ENCODE measurements around the gene MOBP. TPM values are rescaled to one million over a fixed set of nuclear protein-coding genes. Genes with fewer than 3 reads are reported as not detected.

Gene MOBP
- total and polyA plus RNA-seq, 2 of the 8 experiments (the other 6 are each of a cell fraction or from before 2014, with no cell fraction given) = 0.06 to 0.50 TPM

DNA sequence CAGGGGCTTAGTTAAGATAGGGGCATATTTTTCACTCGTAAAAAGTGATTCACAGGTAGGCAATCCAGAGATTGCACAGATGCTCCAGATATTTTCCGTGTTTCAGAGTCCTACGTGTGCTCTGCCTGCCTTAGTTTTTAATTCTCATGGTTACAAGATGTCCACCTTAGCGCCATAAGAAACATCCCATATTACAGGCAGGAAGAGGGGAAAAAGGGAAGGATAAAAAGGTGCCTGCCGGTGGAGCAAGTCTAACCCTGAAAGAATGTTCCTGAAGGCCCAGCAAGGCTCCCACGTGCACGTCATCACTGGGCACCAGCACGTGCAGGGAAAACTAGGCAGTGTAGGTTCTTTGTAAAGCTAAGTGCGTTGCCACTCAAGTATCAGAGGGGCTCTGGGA lies 10.1 kb upstream of the MOBP start:
- H2BK5ac ChIP-seq (ENCODE audit: low read depth, low read length) = no peak overlapping the region
- H3K4ac ChIP-seq (replicated peaks; ENCODE audit: insufficient read length, low read depth, low read length) = no peak overlapping the region
- H3K23ac ChIP-seq (ENCODE audit: insufficient read length) = no peak overlapping the region
- no peak overlapping the region for H4K91ac ChIP-seq (replicated peaks; ENCODE audit: insufficient read length, low read length)
- no peak overlapping the region for H3K27ac ChIP-seq (ENCODE audit: low read depth, low read length)
- H4K8ac ChIP-seq (ENCODE audit: extremely low read depth, insufficient read depth, low read length) = no peak overlapping the region
- H3K9me3 ChIP-seq (ENCODE audit: insufficient read depth in 2 of 2, low read depth in 1 of 2, low read length in 1 of 2) = no peaks in the 10 kb centered on the region
- FAIRE-seq (no peak), DNase-seq (ENCODE audit: low read depth in 1 of 2, low spot score in 2 of 2) (no peak)
- no peaks in the 10 kb centered on the region for H3K79me1 ChIP-seq (ENCODE audit: low read depth, low read length)
- no peak overlapping the region for H3K4me3 ChIP-seq (ENCODE audit: extremely low read depth in 1 of 4, insufficient read depth in 2 of 4, low read depth in 3 of 4, low read length in 4 of 4)
- no peaks in the 10 kb centered on the region for H3K27me3 ChIP-seq (replicated peaks in 1 of 4; ENCODE audit: control insufficient read depth in 3 of 4, extremely low read depth in 1 of 4, insufficient read depth in 3 of 4, low read length in 3 of 4)
- no peak overlapping the region for H2BK120ac ChIP-seq (replicated peaks; ENCODE audit: low read depth, low read length)
- H4K5ac ChIP-seq (ENCODE audit: insufficient read length, low read depth, low read length) = no peak overlapping the region
- H2BK12ac ChIP-seq (ENCODE audit: low read depth, low read length) = no peak overlapping the region
- no peak overlapping the region for H2AK5ac ChIP-seq (ENCODE audit: low read depth, low read length)
- H3K9ac ChIP-seq (replicated peaks in 1 of 4; ENCODE audit: extremely low read depth in 1 of 4, low read depth in 3 of 4, low read length in 3 of 4) = no peak overlapping the region
- H3K4me2 ChIP-seq (ENCODE audit: insufficient read depth in 1 of 2, low read depth in 2 of 2, low read length in 2 of 2) = no peak overlapping the region
- H3K56ac ChIP-seq (replicated peaks; ENCODE audit: insufficient read length, low read depth, low read length) = no peak overlapping the region
- H3K36me3 ChIP-seq (ENCODE audit: control insufficient read depth in 2 of 4, insufficient read depth in 4 of 4, low read length in 3 of 4) = no peaks in the 10 kb centered on the region
- H3K18ac ChIP-seq (ENCODE audit: extremely low read depth, low read length) = no peak overlapping the region
- H2AFZ ChIP-seq (ENCODE audit: low read length) = no peak overlapping the region
- TF ChIP-seq PHF8 (conservative IDR thresholded peaks at IDR 0.05; ENCODE audit: low read depth, low read length) (no peak), KDM4A (IDR thresholded peaks at IDR 0.05; ENCODE audit: low read depth, low read length, severe bottlenecking) (no peak), CHD1 (IDR thresholded peaks at IDR 0.05; ENCODE audit: low read depth, low read length) (no peak), RAD21 (IDR thresholded peaks at IDR 0.05 in 1 of 2, conservative IDR thresholded peaks at IDR 0.05 in 1 of 2; ENCODE audit: low read depth in 2 of 2, low read length in 2 of 2) (no peak), BCL11A (IDR thresholded peaks at IDR 0.05; ENCODE audit: low read depth in 2 of 2, low read length in 2 of 2) (no peak), CTBP2 (IDR thresholded peaks at IDR 0.05; ENCODE audit: borderline replicate concordance, insufficient read depth, insufficient read length, low read length) (no peak), NRF1 (IDR thresholded peaks at IDR 0.05; ENCODE audit: low read depth, low read length) (no peak), BACH1 (IDR thresholded peaks at IDR 0.05; ENCODE audit: low read length) (no peak), FOSL1 (IDR thresholded peaks at IDR 0.05; ENCODE audit: insufficient read depth, low read depth, low read length) (no peak), CREB1 (IDR thresholded peaks at IDR 0.05) (no peak), CHD2 (IDR thresholded peaks at IDR 0.05; ENCODE audit: low read length) (no peak), RFX5 (IDR thresholded peaks at IDR 0.05; ENCODE audit: borderline replicate concordance, low read depth, low read length) (no peak), TAF7 (optimal IDR thresholded peaks at IDR 0.05; ENCODE audit: borderline replicate concordance, low read depth, low read length) (no peak), KDM1A (IDR thresholded peaks at IDR 0.05; ENCODE audit: borderline replicate concordance, low read length) (no peak), POLR2A (IDR thresholded peaks at IDR 0.05; ENCODE audit: control extremely low read depth in 1 of 2, low read depth in 2 of 2, low read length in 2 of 2) (no peak)
- H2BK15ac ChIP-seq (ENCODE audit: low read length) = no peak overlapping the region
- ChIA-PET POLR2A (ENCODE audit: partially characterized antibody) (interaction anchor here (2.4 kb wide), 1 partner anchor 51 kb away, joined by 7 read pairs; the partner anchor contains the start of gene RPSA), CTCF (ENCODE audit: partially characterized antibody) (interaction anchor here (3.3 kb wide), 1 partner anchor 9 kb away, joined by 24 read pairs; no protein-coding TSS in a partner anchor)
- no peaks in the 10 kb centered on the region for H3K79me2 ChIP-seq (ENCODE audit: control insufficient read depth in 1 of 2, insufficient read depth in 2 of 2, low read length in 2 of 2)
- no peaks in the 10 kb centered on the region for H3K23me2 ChIP-seq (ENCODE audit: low read depth, low read length)
- H2BK20ac ChIP-seq (ENCODE audit: low read length) = no peak overlapping the region
- H3K14ac ChIP-seq (ENCODE audit: insufficient read length) = no peak overlapping the region
- 92% methylated on average over 9 of the region's 9 CpGs; no CpG with 5 or more reads in 1 of the 2 experiments for WGBS, 2 experiments (ENCODE audit: extremely low coverage in 1 of 2, insufficient coverage in 1 of 2, insufficient read length in 1 of 2, insufficient replicate concordance in 2 of 2, low coverage in 1 of 2, low lambda C conversion rate in 2 of 2, missing lambda C conversion rate in 1 of 2)
- H4K20me1 ChIP-seq (replicated peaks in 1 of 2; ENCODE audit: control insufficient read depth in 1 of 2, insufficient read depth in 2 of 2, low read length in 2 of 2) = no peaks in the 10 kb centered on the region
- H3K4me1 ChIP-seq (replicated peaks in 1 of 4; ENCODE audit: control insufficient read depth in 3 of 4, insufficient read depth in 4 of 4, low read length in 3 of 4) = no peaks in the 10 kb centered on the region; a peak in 1 of 7 replicates

All from H1 (cell line).